NB4 (cell line): ENCODE measurements around the gene TTC19.

Experiments used
- MAX ChIP-seq: IDR thresholded peaks from 2 replicates; pipeline ENCODE4 v1.6.1; 2011; ENCODE audit warnings: low read depth, low read length
- POLR2A ChIP-seq: IDR thresholded peaks from 2 replicates; pipeline ENCODE4 v1.6.1; 2011; ENCODE audit warnings: mild to moderate bottlenecking; ENCODE audit not compliant: insufficient read length; ENCODE audit errors: extremely low read depth
- TF ChIP-seq, protein P1 (sequence below): IDR thresholded peaks from one replicate; pipeline ENCODE4 v1.5.1; 2012; ENCODE audit warnings: low read depth, low read length

GRCh38 chr17:16061631-16062030 lies 62.0 kb downstream of the TTC19 start:
- no peak for TF ChIP-seq POLR2A
- TF ChIP-seq, protein P1, sequence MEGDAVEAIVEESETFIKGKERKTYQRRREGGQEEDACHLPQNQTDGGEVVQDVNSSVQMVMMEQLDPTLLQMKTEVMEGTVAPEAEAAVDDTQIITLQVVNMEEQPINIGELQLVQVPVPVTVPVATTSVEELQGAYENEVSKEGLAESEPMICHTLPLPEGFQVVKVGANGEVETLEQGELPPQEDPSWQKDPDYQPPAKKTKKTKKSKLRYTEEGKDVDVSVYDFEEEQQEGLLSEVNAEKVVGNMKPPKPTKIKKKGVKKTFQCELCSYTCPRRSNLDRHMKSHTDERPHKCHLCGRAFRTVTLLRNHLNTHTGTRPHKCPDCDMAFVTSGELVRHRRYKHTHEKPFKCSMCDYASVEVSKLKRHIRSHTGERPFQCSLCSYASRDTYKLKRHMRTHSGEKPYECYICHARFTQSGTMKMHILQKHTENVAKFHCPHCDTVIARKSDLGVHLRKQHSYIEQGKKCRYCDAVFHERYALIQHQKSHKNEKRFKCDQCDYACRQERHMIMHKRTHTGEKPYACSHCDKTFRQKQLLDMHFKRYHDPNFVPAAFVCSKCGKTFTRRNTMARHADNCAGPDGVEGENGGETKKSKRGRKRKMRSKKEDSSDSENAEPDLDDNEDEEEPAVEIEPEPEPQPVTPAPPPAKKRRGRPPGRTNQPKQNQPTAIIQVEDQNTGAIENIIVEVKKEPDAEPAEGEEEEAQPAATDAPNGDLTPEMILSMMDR, result no peak
- TF ChIP-seq MAX, result no peak
